Natural killer cell (primary cell): ENCODE data around the gene CDH5. TPM values are rescaled to one million over a fixed set of nuclear protein-coding genes. Genes with fewer than 3 reads are reported as not detected.
A peak's percentile ranks its signal among the peaks of the same experiment; 100 is the strongest.

Source experiments
- ATAC-seq, 3 donors: fragments of 150-1000 bp in 2 of 3; fragments of 200-7000 bp in 1 of 3; cut with Tn5 transposase; 1 replicate in 1 of 3; 2 replicates in 2 of 3; pipeline ENCODE4 v1.10.0; 2021; ENCODE audit warnings: mild to moderate bottlenecking in 2 of 3, moderate library complexity in 2 of 3
- DNase-seq, 2 donors: peaks; one replicate each; pipeline versions ENCODE4 v3.0.0 to v3.0.0-alpha.2; 2013 to 2021; ENCODE audit warnings: mixed read lengths in 1 of 2
- H3K27ac ChIP-seq: one replicate; pipeline ENCODE4 v1.5.1; 2013; ENCODE audit warnings: mild to moderate bottlenecking, low read length
- H3K27me3 ChIP-seq: one replicate; pipeline ENCODE4 v1.6.1; 2013; ENCODE audit warnings: low read length; ENCODE audit not compliant: control insufficient read depth, insufficient read depth
- H3K36me3 ChIP-seq: one replicate; pipeline ENCODE4 v1.6.1; 2013; ENCODE audit warnings: low read length; ENCODE audit not compliant: control insufficient read depth, insufficient read depth
- H3K4me1 ChIP-seq: one replicate; pipeline ENCODE4 v1.6.1; 2013; ENCODE audit warnings: low read length; ENCODE audit not compliant: control insufficient read depth, insufficient read depth
- H3K4me3 ChIP-seq: one replicate; pipeline ENCODE4 v1.5.1; 2013; ENCODE audit warnings: low read length
- H3K9me3 ChIP-seq: one replicate; pipeline ENCODE4 v1.6.1; 2013; ENCODE audit warnings: low read length; ENCODE audit not compliant: control insufficient read depth, insufficient read depth
- H3K27ac Mint-ChIP-seq, 2 donors: one replicate each; pipeline ENCODE4 v1.8.0; 2022; ENCODE audit warnings: mild to moderate bottlenecking in 2 of 2, mixed read lengths in 2 of 2, moderate library complexity in 1 of 2
- H3K27me3 Mint-ChIP-seq, 2 donors: one replicate each; pipeline ENCODE4 v1.8.0; 2022; ENCODE audit warnings: low read depth in 2 of 2, mixed read lengths in 2 of 2
- H3K36me3 Mint-ChIP-seq: one replicate; pipeline ENCODE4 v1.8.0; 2022; ENCODE audit warnings: mixed read lengths
- H3K4me1 Mint-ChIP-seq, 2 donors: one replicate each; pipeline ENCODE4 v1.8.0; 2022; ENCODE audit warnings: mixed read lengths in 2 of 2
- H3K4me3 Mint-ChIP-seq: one replicate; pipeline ENCODE4 v1.8.0; 2022; ENCODE audit warnings: mild to moderate bottlenecking, moderate library complexity, mixed read lengths
- H3K9me3 Mint-ChIP-seq, 2 donors: one replicate each; pipeline ENCODE4 v1.8.0; 2022; ENCODE audit warnings: mixed read lengths in 2 of 2
- WGBS: methylation state at CpG from one replicate; pipeline ENCODE4 v1.1.7; 2013; ENCODE audit warnings: missing lambda C conversion rate; ENCODE audit not compliant: insufficient coverage; 5-methylcytosine and 5-hydroxymethylcytosine counted together
- intact Hi-C: fragments of 100-400 bp; cut with micrococcal nuclease; formaldehyde crosslinking; loops from one replicate; pipeline ENCODE4 v1.14.2; 2022
- total RNA-seq, 4 donors: library from RNA; stranded (reverse); fragments of 120-200 nt in 1 of 4; gene quantifications; one replicate each; pipeline versions ENCODE4 v1.2.3 to v1.2.4, GENCODE V29; 2013 to 2022
- TF ChIP-seq, protein P1 (sequence below): fragments of 200-600 bp; IDR thresholded peaks from one replicate; pipeline ENCODE4 v1.8.0; 2022; ENCODE audit warnings: antibody characterized with exemption

CDH5 gene
- total RNA-seq, 3 donors from 2014 or later (not counting 1 experiment from before 2014, with no cell fraction given): not detected

DNA sequence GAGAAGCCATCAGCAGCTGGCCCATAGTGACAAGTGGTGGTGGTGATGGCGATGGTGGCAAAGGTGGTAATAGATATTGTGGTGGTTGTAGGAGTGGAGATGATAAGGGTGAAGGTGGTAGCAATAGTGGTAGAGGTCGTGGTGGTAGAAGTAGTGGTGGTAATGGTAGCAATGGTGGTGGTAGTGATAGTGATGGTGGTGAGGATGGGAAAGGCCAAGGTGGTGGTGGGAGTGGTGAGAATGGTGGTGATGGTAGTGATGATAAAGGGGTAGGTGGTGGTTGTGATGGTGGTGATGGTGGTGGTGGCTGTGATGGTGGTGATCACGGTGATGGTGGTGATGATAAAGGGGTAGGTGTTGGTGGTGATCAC, 13.1 kb downstream of the CDH5 start:
- Histone ChIP-seq H3K4me1 (no peaks in the 10 kb centered on the region), H3K36me3 (no peaks in the 10 kb centered on the region), H3K27me3 (no peaks in the 10 kb centered on the region), H3K4me3 (no peak overlapping the region), H3K9me3 (peaks cover 8% of the 10 kb centered on the region), H3K27ac (peak overlapping the region; percentile 8)
- 73% methylated on average over 3 of the region's 3 CpGs for WGBS
- H3K27ac Mint-ChIP-seq: peak overlapping the region; percentile 32 to 73
- peaks cover 9 to 18% of the 10 kb centered on the region in 2 donors for H3K4me1 Mint-ChIP-seq
- intact Hi-C loops: no loop called here
- no peaks in the 10 kb centered on the region for H3K36me3 Mint-ChIP-seq
- no peak overlapping the region for H3K4me3 Mint-ChIP-seq
- TF ChIP-seq, protein P1, sequence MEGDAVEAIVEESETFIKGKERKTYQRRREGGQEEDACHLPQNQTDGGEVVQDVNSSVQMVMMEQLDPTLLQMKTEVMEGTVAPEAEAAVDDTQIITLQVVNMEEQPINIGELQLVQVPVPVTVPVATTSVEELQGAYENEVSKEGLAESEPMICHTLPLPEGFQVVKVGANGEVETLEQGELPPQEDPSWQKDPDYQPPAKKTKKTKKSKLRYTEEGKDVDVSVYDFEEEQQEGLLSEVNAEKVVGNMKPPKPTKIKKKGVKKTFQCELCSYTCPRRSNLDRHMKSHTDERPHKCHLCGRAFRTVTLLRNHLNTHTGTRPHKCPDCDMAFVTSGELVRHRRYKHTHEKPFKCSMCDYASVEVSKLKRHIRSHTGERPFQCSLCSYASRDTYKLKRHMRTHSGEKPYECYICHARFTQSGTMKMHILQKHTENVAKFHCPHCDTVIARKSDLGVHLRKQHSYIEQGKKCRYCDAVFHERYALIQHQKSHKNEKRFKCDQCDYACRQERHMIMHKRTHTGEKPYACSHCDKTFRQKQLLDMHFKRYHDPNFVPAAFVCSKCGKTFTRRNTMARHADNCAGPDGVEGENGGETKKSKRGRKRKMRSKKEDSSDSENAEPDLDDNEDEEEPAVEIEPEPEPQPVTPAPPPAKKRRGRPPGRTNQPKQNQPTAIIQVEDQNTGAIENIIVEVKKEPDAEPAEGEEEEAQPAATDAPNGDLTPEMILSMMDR: no peak
- ATAC-seq (peak in 1 of 3 donors; percentile 53), DNase-seq (no peak)
- H3K27me3 Mint-ChIP-seq: peaks cover 0 to 4% of the 10 kb centered on the region in 2 donors
- peaks cover 8 to 10% of the 10 kb centered on the region in 2 donors for H3K9me3 Mint-ChIP-seq

DNA sequence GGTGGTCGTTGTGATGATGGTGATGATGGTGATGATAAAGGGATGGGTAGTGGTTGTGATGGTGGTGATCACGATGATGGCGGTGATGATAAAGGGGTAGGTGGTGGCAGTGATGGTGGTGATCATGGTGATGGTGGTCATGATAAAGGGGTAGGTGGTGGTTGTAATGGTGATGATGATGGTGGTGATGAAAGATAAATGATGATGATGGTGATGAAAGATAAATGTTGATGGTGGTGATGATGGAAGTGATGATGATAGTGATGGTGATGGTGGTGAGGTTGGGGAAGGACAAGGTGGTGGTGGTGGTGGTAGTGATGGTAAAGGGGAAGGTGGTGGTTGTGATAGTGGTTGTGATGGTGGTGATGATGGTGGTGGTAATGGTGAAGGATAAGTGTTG, 13.9 kb downstream of the CDH5 start:
- H3K36me3 Mint-ChIP-seq: no peaks in the 10 kb centered on the region
- peaks cover 9 to 18% of the 10 kb centered on the region in 2 donors for H3K4me1 Mint-ChIP-seq
- Histone ChIP-seq H3K4me1 (no peaks in the 10 kb centered on the region), H3K4me3 (no peak overlapping the region), H3K27ac (no peak overlapping the region), H3K36me3 (no peaks in the 10 kb centered on the region), H3K27me3 (no peaks in the 10 kb centered on the region), H3K9me3 (peaks cover 8% of the 10 kb centered on the region)
- DNase-seq (no peak), ATAC-seq (no peak)
- H3K27ac Mint-ChIP-seq: peak overlapping the region; percentile 32 to 73
- peaks cover 8 to 10% of the 10 kb centered on the region in 2 donors for H3K9me3 Mint-ChIP-seq
- TF ChIP-seq, protein P1: no peak
- peaks cover 4% of the 10 kb centered on the region in 2 donors for H3K27me3 Mint-ChIP-seq
- 70% methylated on average over 3 of the region's 3 CpGs for WGBS
- intact Hi-C loops: no loop called here
- no peak overlapping the region for H3K4me3 Mint-ChIP-seq

DNA sequence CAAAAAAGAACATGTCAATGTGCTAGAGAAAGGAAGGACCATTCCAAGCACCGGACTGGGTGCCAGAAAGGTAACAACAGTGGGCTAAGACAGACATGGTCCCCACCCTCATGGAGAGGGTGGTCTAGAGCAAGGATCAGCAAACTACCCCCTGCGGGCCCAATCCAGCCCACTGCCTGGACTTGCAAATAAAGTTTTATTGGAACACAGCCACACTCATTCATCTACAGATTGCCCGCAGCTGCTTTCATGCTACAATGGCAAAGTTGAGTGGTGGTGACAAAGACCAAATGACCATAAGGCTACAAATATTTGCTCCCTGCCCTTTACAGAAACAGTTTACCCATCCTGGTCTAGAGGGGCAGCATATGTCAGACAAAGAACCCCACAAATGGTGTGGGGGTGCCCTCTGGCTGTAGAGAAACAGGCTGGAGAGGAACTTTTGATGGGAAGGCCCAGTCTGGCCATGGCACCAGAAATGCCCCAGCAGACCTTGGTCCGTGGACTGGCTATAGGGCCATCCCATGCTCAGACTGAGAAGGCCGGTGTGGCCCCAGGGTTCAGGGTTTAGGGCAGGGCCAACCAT, 15.2 kb downstream of the CDH5 start:
- intact Hi-C loops: no loop called here
- TF ChIP-seq, protein P1: no peak
- H3K27me3 Mint-ChIP-seq: peaks cover 4 to 6% of the 10 kb centered on the region in 2 donors
- no peak overlapping the region for H3K4me3 ChIP-seq
- no peaks in the 10 kb centered on the region for H3K36me3 Mint-ChIP-seq
- peaks cover 9 to 18% of the 10 kb centered on the region in 2 donors for H3K4me1 Mint-ChIP-seq
- WGBS: 78% methylated on average over 5 of the region's 5 CpGs
- no peaks in the 10 kb centered on the region for H3K36me3 ChIP-seq
- no peak overlapping the region for H3K27ac Mint-ChIP-seq
- DNase-seq: no peak
- no peak for ATAC-seq
- H3K9me3 ChIP-seq: peaks cover 8% of the 10 kb centered on the region
- no peaks in the 10 kb centered on the region for H3K27me3 ChIP-seq
- peaks cover 8 to 10% of the 10 kb centered on the region in 2 donors for H3K9me3 Mint-ChIP-seq
- no peak overlapping the region for H3K4me3 Mint-ChIP-seq
- H3K4me1 ChIP-seq: no peaks in the 10 kb centered on the region
- H3K27ac ChIP-seq: no peak overlapping the region
